HUES6 (cell line): ENCODE data around the gene EPC2.

ENCODE experiments used
- H3K27ac ChIP-seq: 2 replicates; pipeline ENCODE4 v1.7.0; 2013; ENCODE audit warnings: low read depth, mild to moderate bottlenecking, low read length, inconsistent platforms
- H3K27me3 ChIP-seq: 2 replicates; pipeline ENCODE4 v1.6.1; 2013; ENCODE audit warnings: low read length; ENCODE audit not compliant: control insufficient read depth, insufficient read depth
- H3K36me3 ChIP-seq: 2 replicates; pipeline ENCODE4 v1.6.1; 2013; ENCODE audit warnings: low read length; ENCODE audit not compliant: control insufficient read depth, insufficient read depth
- H3K4me1 ChIP-seq: 2 replicates; pipeline ENCODE4 v1.6.1; 2013; ENCODE audit warnings: low read length; ENCODE audit not compliant: control insufficient read depth, insufficient read depth
- H3K4me3 ChIP-seq: 2 replicates; pipeline ENCODE4 v1.5.1; 2013; ENCODE audit warnings: low read depth, low read length
- H3K9ac ChIP-seq: one replicate; pipeline ENCODE4 v1.6.1; 2013; ENCODE audit warnings: mild to moderate bottlenecking, low read length
- H3K9me3 ChIP-seq: 2 replicates; pipeline ENCODE4 v1.6.1; 2013; ENCODE audit warnings: low read depth, low read length; ENCODE audit not compliant: control insufficient read depth, insufficient read depth

EPC2 gene

DNA sequence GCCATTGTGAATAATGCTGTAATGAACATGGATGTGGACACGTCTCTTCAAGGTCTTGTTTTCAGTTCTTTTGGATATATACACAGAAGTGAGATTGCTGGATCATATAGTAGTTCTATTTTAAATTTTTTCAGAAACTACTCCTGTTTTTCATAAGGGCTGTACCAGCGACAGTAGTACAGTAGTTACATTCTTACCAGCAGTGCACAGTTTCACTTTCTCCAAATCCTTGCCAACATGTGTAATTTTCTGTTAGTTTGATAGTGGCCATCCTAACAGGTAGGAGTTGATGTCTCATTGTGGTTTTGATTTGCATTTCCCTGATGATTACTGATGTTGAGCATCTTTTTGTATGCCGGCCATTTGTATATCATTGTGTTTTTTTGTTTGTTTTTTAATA, 81.7 kb downstream of the EPC2 start:
- no peaks in the 10 kb centered on the region for H3K27me3 ChIP-seq
- no peak overlapping the region for H3K9ac ChIP-seq
- peaks cover 17% of the 10 kb centered on the region for H3K4me1 ChIP-seq
- H3K4me3 ChIP-seq = no peak overlapping the region
- H3K27ac ChIP-seq = no peak overlapping the region
- H3K9me3 ChIP-seq = no peaks in the 10 kb centered on the region
- no peaks in the 10 kb centered on the region for H3K36me3 ChIP-seq

DNA sequence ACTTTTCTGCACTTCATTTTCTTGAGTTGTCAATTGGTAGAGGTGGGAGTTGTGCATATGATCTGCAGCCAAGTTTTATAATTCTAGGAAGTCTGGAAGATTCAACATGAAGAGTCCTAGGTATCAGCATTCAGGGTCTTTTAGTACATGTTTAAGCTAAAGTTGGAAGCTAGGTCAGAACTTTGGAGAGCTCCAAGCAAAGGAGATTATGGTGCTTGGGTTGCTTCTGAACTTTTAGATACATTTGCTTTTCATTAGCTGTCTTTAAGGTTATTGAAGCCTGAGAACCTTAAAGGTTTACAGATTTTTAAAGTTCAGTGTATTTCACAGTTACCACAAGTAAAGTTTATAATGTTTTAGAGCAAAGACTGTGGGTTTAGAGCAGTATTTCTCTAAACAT, 85.5 kb downstream of the EPC2 start:
- Histone ChIP-seq H3K36me3 (no peaks in the 10 kb centered on the region), H3K9me3 (no peaks in the 10 kb centered on the region), H3K27ac (no peak overlapping the region), H3K4me1 (no peaks in the 10 kb centered on the region), H3K27me3 (no peaks in the 10 kb centered on the region), H3K4me3 (no peak overlapping the region), H3K9ac (no peak overlapping the region)

- Histone ChIP-seq H3K4me3 (no peak overlapping the region), H3K4me1 (peaks cover 7% of the 10 kb centered on the region), H3K9me3 (no peaks in the 10 kb centered on the region), H3K9ac (no peak overlapping the region), H3K36me3 (no peaks in the 10 kb centered on the region), H3K27ac (no peak overlapping the region), H3K27me3 (no peaks in the 10 kb centered on the region)
Measured at GRCh38 chr2:148737742-148738141, 93.2 kb downstream of the EPC2 start.

DNA sequence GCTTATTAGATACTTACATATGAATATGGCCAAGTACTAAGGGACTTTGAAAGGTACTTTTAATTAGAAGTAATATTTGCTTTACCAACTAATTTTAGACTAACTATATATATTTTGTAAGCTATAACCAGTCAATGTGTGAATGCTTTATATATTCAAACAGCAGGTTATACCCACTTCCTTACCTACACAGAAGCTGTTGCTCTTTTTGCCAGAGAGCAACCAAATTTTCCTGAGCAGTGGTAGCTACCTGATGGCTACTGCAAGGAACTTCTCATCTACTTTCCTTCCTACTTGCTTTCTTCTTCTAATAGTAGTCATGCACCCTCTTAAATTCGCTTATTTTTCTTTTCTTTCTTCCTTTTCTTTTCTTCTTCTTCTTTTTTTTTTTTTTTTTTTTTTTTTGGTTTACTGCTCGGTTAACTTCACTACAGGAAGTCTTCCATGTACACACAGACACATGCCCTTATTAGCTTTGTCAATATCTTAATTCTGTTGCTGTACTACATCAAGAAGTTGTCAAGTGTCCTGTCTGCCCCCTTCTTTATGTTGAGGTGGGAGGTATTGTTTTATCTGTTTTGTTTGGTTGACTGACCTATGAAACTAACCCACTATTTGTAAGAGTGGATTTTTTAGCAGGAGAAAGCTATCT, 95.0 kb downstream of the EPC2 start:
- Histone ChIP-seq H3K27ac (no peak overlapping the region), H3K9me3 (no peaks in the 10 kb centered on the region), H3K27me3 (no peaks in the 10 kb centered on the region), H3K9ac (no peak overlapping the region), H3K4me3 (no peak overlapping the region), H3K4me1 (peaks cover 7% of the 10 kb centered on the region), H3K36me3 (no peaks in the 10 kb centered on the region)

DNA sequence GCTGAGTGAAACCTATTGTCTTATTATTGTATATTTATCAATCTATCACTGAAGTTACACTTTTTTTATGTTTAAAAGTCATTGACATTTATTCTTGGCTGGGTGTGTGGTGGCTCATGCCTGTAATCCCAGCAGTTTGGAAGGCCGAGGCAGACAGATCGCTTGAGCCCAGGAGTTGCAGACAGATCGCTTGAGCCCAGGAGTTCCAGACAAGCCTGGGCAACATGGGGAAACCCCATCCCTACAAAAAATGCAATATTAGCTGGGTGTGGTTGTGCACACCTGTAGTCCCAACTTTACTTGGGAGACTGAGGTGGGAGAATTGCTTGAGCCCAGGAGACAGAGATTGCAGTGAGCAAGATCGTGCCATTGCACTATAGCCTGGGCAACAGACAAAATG, 97.8 kb downstream of the EPC2 start:
- no peaks in the 10 kb centered on the region for H3K36me3 ChIP-seq
- H3K9ac ChIP-seq = no peak overlapping the region
- H3K4me1 ChIP-seq = peaks cover 9% of the 10 kb centered on the region
- no peak overlapping the region for H3K4me3 ChIP-seq
- no peaks in the 10 kb centered on the region for H3K9me3 ChIP-seq
- H3K27ac ChIP-seq = no peak overlapping the region
- H3K27me3 ChIP-seq = no peaks in the 10 kb centered on the region

GRCh38 chr2:148745151-148745851, 100.8 kb downstream of the EPC2 start:
- H3K9ac ChIP-seq = no peak overlapping the region
- no peaks in the 10 kb centered on the region for H3K9me3 ChIP-seq
- H3K27ac ChIP-seq = no peak overlapping the region
- H3K36me3 ChIP-seq = no peaks in the 10 kb centered on the region
- H3K4me3 ChIP-seq = no peak overlapping the region
- H3K4me1 ChIP-seq = peaks cover 7% of the 10 kb centered on the region; the same call in 1 of the 2 replicates
- H3K27me3 ChIP-seq = no peaks in the 10 kb centered on the region

DNA sequence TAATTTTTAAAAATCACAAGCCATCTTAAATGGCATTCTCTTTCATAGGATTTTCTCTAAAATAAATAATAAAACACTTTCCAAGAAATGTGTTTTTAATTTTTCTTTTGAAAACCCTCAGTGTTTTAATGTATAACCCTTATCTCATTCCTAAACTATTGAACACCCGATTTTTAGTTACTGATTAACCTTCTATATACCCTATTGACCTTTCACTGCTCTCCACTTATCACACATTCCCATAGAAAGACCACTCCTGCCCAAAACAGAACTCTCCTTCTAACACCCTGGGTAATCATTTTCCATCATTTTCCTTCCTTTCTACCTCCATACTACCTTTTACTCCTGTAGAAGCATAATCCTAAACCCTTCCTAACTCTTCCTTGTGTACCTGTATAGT, 102.4 kb downstream of the EPC2 start:
- Histone ChIP-seq H3K36me3 (no peaks in the 10 kb centered on the region), H3K9me3 (no peaks in the 10 kb centered on the region), H3K27me3 (no peaks in the 10 kb centered on the region), H3K4me1 (peaks cover 15% of the 10 kb centered on the region), H3K9ac (no peak overlapping the region), H3K4me3 (no peak overlapping the region), H3K27ac (no peak overlapping the region)

DNA sequence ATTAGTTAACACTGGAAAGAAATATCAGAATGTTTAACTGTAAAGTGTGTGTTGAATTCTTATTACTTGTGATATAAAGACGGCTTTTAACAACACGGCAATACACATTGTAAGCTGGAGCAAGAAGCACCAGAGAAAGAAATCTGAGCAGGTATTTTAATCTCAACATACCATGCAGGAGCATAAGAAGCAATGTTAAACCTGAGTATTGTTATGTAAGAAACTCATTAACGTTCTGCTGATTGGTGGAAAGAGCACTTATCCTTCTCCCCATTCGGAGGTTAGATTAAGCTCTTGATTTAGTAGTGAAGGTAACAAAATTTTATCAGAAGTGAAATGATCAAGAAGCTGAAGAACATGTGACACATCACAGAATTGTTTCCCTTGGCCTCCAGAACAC, 107.4 kb downstream of the EPC2 start:
- Histone ChIP-seq H3K9ac (no peak overlapping the region), H3K36me3 (peaks cover 6% of the 10 kb centered on the region; the same call in 1 of the 2 replicates), H3K4me1 (peaks cover 26% of the 10 kb centered on the region), H3K9me3 (no peaks in the 10 kb centered on the region), H3K4me3 (no peak overlapping the region), H3K27me3 (no peaks in the 10 kb centered on the region), H3K27ac (no peak overlapping the region)

DNA sequence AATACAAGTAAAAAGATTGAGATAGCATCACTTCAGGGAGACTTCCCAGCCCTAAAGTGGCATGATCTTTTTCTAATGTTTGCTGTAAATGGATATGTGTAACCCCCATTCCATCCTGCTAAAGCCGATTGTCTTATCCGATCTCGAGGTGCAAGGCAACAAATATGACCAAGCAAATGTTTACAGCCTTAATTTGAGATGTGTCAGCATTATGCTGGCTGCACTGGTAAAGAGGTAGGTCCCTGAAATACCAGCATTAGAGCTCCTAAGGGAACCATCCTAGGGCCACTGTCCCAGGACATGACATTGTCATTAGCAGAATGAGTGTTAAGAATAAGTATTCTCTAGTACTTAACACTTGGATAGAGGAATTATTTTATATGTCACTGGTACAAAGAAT, 108.4 kb downstream of the EPC2 start:
- Histone ChIP-seq H3K27ac (no peak overlapping the region), H3K9ac (no peak overlapping the region), H3K4me1 (peaks cover 26% of the 10 kb centered on the region), H3K27me3 (no peaks in the 10 kb centered on the region), H3K4me3 (no peak overlapping the region), H3K9me3 (no peaks in the 10 kb centered on the region), H3K36me3 (peaks cover 6% of the 10 kb centered on the region; the same call in 1 of the 2 replicates)

DNA sequence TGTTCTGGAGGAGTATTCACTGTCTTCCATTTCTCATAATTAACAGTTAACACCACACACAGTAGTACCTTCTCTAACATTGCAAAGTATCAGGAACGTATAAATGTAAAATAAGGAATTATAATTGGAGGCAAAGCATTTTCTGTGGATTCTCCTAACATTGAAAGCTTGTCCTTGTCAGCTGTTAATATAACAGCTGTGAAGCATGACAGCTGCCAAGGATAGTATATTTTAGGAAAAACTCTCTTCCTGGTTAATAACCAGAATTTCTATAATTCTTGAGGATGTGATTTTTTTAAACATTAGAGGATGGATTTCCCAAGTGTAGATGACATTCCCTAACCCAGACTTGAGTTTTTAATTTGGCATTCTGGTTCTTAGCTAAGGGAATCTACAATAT, 110.3 kb downstream of the EPC2 start:
- no peaks in the 10 kb centered on the region for H3K27me3 ChIP-seq
- H3K9me3 ChIP-seq = no peaks in the 10 kb centered on the region
- H3K27ac ChIP-seq = no peak overlapping the region
- peaks cover 26% of the 10 kb centered on the region for H3K4me1 ChIP-seq
- peaks cover 6% of the 10 kb centered on the region; the same call in 1 of the 2 replicates for H3K36me3 ChIP-seq
- H3K9ac ChIP-seq = no peak overlapping the region
- H3K4me3 ChIP-seq = no peak overlapping the region

DNA sequence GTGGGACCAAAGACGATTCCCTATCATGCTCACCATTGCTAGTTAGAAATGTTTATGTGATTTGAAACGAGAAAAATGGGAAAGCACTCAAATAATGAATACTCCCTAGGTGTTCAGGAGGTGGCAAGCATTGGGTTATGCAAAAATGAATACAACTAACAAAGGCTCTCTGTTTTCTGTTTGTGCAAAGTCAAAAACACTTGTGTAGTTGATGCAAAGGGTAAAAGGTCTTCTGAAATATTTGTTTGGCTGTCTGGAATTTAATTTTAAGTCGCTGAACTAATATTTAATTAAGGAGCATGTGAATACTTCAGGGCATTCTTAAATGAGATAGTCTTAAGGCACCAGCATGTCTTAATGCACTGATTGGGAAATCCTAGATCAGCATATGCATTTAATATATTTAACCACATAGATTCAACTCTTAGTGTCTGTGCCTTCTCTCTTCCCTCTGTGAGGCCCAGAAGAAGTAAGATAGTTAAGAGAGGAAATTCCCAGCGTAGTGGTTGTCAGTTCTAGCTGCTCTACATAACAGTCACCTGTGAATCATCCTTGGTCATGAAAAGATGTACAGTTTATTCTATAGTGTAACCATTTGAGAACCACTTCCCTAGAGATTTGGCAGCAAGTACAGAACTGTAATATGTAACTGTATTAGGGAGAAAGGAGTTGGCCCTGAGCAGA, 111.9 kb downstream of the EPC2 start:
- Histone ChIP-seq H3K9ac (no peak overlapping the region), H3K9me3 (no peaks in the 10 kb centered on the region), H3K36me3 (peaks cover 6% of the 10 kb centered on the region; the same call in 1 of the 2 replicates), H3K4me3 (no peak overlapping the region), H3K4me1 (peaks cover 23% of the 10 kb centered on the region), H3K27ac (0 out of 2 replicates have a peak overlapping the region, but pooled peaks have one; percentile 26), H3K27me3 (no peaks in the 10 kb centered on the region)
